OCI-LY3 (cell line): ENCODE results near the gene SPATA31E1.

Experiments
- CTCF ChIP-seq: fragments of 200-600, 300-600 bp; sonication (generic); IDR thresholded peaks from 2 replicates; pipeline ENCODE4 v1.5.1; 2014; ENCODE audit warnings: antibody characterized with exemption, low read length, low read depth
- EZH2phosphoT487 ChIP-seq: fragments of 200-600 bp; shearing (Covaris generic); IDR thresholded peaks from 2 replicates; pipeline ENCODE4 v1.6.1; 2018; ENCODE audit warnings: antibody characterized with exemption, mixed run types, low read depth

- TF ChIP-seq CTCF (no peak), EZH2phosphoT487 (no peak)
Observed at GRCh38 chr9:87861332-87861731, 21.3 kb upstream of the SPATA31E1 start.
